Head of caudate nucleus (tissue), 42 donors: ENCODE measurements around the gene ANK3.

Experiments used
- DNase-seq, 42 donors: peaks; one replicate each; pipeline versions ENCODE4 v3.0.0 to v3.0.0-alpha.2; 2020 to 2021; ENCODE audit warnings: mixed read lengths in 7 of 42
- intact Hi-C: fragments of 100-400 bp; cut with DNase I; formaldehyde crosslinking; loops from one replicate; pipeline ENCODE4 v1.15.0; 2022

Gene ANK3

GRCh38 chr10:60101821-60102220 is 287.9 kb downstream of the ANK3 start:
- no peak for DNase-seq
- intact Hi-C loops: loop anchor here (5.0 to 10.0 kb wide), 2 partner anchors 103 to 345 kb away; no protein-coding TSS in a partner anchor

DNA sequence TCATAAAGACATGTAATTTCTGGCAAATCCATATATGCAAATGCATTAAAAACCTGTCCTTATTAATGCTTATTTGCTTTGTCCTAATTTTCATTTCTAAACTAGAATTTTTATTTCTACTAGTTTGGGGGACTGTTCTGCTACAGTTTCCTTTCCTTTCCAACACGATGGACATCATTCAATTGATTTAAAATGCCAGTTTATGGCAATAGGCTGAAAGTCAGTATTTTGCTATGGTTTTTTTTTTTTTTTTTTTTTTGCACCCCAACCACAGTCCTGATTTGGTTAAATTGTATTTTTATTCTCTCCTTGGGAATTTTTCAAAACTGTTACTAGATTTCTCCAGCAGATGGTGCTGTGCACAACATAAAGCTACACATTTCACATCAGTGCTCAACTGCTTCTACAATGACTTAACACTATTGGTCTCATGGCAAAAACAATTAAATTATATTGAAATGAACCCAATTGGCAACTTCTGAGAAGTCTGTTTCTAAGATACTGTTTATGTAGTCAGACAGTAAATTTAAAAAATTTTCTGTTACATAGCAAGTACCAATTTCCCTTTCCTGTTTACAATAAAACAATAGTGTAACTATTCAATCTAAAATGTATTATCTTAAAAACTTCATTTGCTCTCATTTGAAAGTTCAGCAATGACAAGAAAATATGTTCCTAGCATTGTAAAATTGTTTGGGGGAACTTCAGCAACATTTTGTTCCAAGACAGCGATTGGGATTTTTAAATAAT is 289.5 kb downstream of the ANK3 start:
- intact Hi-C loops: loop anchor here (5.0 to 10.0 kb wide), 2 partner anchors 105 to 347 kb away; no protein-coding TSS in a partner anchor
- DNase-seq: peak in 15 of 42 donors; percentile 19 to 70 (median 28)

DNA sequence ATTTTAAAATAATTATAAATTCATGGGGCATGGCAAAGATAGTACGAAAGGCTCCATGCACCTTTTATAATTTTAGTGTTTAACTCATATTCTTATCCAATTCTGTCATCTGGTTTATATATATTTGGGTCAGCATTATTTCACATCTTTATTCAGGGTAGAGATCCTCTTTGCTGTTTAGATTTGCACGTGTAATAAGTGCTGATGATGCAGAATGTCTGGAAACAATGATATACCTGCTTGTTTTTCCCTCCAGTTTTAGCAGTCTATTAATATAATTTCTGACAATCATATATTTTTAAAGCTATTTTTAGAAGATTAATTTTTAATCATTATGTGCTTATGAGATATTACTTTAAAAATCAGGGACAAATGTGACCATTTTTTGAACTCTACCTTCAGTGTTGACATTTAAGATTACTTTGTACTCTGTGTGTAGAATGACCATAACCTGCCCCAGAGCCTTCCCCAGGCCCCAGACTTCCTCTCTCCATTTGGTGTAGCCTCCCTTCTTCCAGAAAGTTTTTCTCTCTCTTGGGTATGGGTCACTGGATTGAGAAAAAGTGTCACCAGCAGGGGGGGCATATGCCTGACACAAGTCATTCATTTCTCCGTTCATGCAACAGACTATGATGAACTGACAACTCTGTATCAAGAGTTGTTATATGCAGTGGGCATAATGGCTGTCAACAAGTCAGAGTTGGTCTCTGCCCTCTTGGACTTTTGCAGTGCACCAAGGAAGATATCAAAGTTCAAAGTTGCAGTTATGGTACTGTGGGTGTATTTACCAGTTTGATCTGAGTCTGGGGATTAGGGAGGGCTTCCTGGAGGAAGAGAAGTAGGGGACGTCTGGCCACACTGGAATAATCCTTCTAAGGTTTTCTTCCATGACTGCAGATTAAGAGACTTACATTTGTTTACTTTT is 290.7 kb downstream of the ANK3 start:
- intact Hi-C loops: no loop called here

DNA sequence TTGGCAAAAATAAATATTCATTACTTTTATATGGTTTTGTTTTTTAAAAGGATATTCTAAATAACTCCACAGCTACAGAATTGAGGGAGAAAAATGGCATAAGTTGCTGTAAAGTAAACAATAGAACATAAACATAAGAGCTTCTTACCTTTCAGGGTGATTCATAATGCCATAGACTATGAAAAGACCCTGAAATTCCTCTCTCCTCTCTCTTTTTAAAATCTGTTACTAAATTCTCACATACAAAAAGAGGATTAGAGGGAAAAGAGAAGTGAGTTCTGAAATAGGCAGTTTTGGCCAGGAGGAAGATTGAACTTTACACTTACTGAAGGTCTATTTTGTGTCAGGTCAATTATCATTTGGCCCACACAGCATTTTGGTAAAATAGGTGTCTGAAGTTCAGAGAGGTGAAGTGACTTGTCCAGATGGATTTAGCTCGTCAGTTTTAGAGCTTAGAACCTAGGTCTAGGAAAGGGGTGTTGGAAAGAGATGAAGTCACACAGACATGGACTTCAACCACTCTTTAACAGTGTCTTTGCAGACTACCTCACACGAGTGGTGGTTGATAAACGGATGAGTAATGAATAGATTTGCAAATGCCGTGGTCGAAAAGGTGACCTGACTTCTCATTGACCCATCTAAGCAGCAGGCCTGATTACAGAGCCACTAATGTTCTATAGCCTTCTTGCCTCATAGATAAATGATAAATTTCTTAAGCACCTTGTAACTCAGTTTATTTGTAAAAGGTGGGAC is 292.7 kb downstream of the ANK3 start:
- DNase-seq: no peak
- intact Hi-C loops: no loop called here

More for the DNA sequence above, 290.7 kb downstream of the ANK3 start:
- DNase-seq: peak in 10 of 42 donors; percentile 11 to 67 (median 24)

DNA sequence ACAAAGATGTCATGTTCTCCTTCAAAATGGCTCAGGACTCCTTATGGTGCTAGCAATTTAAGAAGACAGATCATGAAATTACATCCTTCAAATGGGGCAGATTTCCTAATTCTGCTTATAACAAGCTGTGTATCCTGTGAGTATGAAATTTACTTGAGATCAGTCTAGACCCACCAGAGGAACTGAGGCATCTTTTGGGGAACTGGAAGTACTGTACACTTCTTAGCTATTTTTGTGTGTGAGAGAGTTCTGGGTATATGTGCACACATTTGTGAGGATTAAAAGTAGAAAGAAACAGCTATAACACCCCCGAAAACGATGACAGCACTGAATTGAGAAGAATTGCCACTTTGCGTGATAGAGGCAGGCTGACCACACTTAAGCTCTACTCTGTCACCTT is 296.4 kb downstream of the ANK3 start:
- no peak for DNase-seq
- intact Hi-C loops: no loop called here

DNA sequence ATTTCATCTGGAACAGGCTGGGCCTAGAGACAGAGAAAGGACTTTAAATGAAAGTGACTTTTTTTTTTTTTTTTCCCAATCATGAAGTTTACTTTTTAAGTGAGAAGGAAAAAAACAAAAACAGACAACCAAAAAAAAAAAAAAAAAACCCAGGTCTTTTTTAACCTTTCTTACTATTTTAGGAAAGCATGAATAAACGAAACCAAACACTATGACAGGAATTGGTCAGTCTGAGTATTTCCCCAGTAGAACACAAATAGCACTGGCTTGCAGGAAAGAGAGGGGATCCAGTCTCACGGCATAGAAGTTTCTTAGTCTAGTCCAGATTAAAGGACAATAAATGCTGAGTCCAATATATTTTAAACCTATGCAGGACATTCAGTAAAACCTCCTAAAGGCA is 302.8 kb downstream of the ANK3 start:
- no peak for DNase-seq
- intact Hi-C loops: no loop called here

- no peak for DNase-seq
- intact Hi-C loops: no loop called here
Measured at GRCh38 chr10:60086421-60086820, 303.3 kb downstream of the ANK3 start.

DNA sequence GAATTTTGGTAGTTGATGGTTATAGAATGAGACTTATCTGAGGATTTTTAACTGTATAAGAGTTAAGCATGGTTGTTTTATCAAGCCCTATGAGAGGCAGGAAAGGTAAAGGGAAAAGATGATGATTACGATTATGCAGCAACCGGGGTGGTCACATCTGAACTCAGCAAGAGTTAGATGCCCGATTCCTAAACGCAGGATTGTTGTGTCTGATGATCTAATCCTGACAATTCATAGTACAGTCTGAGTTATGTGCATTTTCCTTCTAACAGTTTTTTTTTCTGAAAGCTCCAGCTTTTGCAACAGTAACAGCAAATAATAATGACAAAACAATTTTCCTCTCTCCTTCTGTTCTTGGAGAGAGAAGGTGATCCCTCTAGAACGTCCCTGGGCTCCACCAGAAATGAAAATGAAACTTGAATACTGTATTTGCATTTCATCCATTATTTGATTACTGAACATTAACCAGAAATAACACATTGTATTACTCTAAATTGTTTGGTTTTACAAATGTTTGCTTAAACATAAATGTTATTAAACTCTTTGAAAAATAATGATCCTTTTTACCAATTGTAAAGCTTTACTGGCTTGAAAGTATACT is 306.8 kb downstream of the ANK3 start:
- no peak for DNase-seq
- intact Hi-C loops: no loop called here

GRCh38 chr10:60082341-60082740 is 307.3 kb downstream of the ANK3 start:
- intact Hi-C loops: no loop called here
- DNase-seq: no peak

DNA sequence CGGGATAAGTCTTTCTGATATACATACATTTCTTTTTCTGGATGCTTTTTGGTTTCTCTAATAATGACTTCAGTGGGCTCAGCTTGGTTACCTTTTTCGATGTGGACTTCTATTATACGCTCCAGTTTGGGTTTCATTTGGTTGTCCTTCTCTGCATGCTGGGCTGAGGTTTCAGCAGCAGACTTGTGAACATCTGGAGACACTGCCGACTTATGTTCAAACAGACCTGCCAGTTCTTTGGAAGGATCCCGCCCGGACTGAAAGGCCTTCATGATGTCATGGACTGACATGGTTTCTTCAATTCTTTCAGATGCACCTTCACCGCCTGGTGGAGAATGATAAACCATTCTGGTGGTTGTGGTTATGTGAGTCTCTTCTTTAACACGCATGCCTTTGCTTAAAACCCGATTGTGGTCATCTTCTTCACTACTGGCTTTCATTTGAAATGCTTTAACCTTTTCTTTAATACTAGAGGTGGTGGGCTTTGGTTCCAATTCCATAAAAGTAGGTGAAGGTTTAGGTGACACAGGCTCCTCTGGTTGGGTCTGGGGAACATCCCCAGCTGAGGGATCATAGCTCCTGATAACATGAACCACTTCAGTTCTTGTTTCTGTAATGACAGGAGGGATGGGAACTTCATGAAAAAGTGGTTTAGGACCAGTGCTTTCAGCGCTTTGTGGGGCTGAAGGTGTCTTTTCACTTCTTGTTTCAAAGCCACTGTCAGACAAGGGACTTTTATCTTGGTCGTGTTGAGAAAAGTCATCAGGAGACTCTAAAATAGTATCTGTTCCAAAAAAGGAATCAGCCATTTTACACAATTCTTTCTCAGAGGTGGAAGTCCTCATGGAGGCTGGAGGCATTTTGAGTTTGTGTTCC is 315.7 kb downstream of the ANK3 start:
- no peak for DNase-seq
- intact Hi-C loops: loop anchor here (5.0 kb wide), 1 partner anchor 347 kb away; no protein-coding TSS in a partner anchor

- no peak for DNase-seq
- intact Hi-C loops: loop anchor here (5.0 kb wide), 1 partner anchor 346 kb away; no protein-coding TSS in a partner anchor
Measured at GRCh38 chr10:60073397-60073780, 316.3 kb downstream of the ANK3 start.

- no peak for DNase-seq
- intact Hi-C loops: no loop called here
Measured at GRCh38 chr10:60069311-60069710, 320.4 kb downstream of the ANK3 start.

DNA sequence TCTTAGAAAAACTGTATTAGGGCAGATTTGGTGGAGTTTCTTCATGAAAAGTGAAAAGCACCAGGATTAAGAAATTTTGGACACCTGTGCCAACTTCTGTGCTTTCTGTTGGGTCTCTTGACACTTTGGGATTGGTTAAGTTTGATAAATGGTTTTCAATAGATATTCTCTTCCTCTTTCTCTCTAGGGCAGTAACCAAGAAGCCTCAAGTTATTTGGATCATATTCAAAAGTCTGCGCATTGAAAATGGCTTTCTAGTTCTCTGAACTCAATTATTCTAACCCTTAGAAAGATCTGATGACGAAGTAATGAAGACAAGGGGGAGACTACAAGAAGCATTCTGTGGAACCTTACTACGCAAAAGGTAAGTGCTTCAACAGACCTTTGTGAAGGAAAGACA is 339.3 kb downstream of the ANK3 start:
- intact Hi-C loops: no loop called here
- DNase-seq: no peak

GRCh38 chr10:60048091-60048501 is 341.6 kb downstream of the ANK3 start:
- peak in 1 of 42 donors; percentile 37 for DNase-seq
- intact Hi-C loops: no loop called here

DNA sequence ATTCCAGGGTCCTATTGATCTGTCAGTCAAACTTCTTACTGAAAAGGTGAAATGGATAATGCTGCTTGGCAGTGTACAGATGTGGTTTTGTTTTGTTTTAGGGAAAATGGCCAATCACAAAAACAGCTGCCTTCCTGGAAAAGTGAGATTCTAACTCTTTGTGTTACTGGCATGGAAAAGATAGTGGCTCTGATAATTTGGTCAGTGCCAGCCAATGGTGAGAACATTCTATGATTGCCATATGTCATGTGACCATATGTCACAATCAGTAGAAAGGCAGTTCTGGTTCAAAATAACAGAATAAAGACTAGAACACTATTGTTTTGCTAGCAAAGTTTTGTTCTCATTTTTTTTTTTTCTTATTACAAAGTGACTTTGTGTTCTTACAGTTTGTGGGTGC is 344.1 kb downstream of the ANK3 start:
- intact Hi-C loops: no loop called here
- no peak for DNase-seq

GRCh38 chr10:60044971-60045370 is 344.7 kb downstream of the ANK3 start:
- intact Hi-C loops: no loop called here
- no peak for DNase-seq

DNA sequence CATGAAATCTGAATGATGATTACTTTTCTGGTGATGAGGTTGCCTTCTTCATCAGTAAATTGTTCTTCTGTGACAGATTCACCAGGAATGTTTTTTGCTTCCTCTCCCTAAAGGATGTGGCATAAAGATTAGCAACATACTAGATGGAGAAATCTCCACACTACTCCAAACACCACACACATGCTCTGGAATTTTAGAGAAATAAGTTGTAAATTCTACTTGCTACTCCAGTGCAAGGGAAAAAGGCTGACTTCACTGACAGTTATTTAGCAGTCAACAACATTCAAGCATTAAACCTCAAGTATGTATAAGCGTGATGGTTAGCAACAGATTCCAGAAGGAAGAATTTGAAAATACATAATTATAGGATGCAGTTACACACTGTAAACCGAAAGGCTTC is 345.4 kb downstream of the ANK3 start:
- DNase-seq: no peak
- intact Hi-C loops: no loop called here
